ENCODE measurements around the gene PLCXD1.
"Not testable (repeated sequence)": the region's sequence is repeated elsewhere in the genome, so short reads cannot be mapped to it uniquely, and the experiment has no call there.

DNA sequence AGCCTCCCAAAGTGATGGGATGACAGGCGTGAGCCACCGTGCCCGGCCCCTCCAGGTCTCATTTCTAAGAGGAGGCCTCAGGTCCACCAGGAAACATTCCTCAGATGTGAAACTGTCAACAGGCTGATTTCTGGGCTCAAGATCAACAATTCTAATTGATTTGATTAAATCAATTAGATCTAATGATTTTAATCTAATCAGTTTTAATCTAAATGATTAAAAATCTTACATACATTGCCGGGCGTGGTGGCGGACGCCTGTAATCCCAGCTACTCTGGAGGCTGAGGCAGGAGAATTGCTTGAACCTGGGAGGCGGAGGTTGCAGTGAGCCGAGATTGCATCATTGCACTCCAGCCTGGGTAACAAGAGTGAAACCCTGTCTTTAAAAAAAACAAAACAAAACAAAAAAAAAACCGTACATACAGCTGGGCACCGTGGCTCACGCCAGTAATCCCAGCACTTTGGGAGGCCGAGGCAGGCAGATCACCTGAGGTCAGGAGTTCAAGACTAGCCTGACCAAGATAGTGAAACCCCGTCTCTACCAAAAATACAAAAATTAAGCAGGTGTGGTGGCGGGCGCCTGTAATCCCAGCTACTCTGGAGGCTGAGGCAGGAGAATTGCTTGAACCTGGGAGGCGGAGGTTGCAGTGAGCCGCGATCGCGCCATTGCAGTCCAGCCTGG lies 960 bp downstream of the PLCXD1 start:
- TF ChIP-seq, protein P1, sequence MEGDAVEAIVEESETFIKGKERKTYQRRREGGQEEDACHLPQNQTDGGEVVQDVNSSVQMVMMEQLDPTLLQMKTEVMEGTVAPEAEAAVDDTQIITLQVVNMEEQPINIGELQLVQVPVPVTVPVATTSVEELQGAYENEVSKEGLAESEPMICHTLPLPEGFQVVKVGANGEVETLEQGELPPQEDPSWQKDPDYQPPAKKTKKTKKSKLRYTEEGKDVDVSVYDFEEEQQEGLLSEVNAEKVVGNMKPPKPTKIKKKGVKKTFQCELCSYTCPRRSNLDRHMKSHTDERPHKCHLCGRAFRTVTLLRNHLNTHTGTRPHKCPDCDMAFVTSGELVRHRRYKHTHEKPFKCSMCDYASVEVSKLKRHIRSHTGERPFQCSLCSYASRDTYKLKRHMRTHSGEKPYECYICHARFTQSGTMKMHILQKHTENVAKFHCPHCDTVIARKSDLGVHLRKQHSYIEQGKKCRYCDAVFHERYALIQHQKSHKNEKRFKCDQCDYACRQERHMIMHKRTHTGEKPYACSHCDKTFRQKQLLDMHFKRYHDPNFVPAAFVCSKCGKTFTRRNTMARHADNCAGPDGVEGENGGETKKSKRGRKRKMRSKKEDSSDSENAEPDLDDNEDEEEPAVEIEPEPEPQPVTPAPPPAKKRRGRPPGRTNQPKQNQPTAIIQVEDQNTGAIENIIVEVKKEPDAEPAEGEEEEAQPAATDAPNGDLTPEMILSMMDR (IDR thresholded peaks at IDR 0.05; ENCODE audit: low read length): not testable (repeated sequence)
- not testable (repeated sequence) for TF ChIP-seq EZH2 (IDR thresholded peaks at IDR 0.05; ENCODE audit: borderline replicate concordance, low read length)
